ENCODE measurements around the gene PPOX. TPM values are rescaled to one million over a fixed set of nuclear protein-coding genes. Genes with fewer than 3 reads are reported as not detected.

PPOX gene
- total RNA-seq, 1 experiment from 2014 or later: 24.2 TPM

DNA sequence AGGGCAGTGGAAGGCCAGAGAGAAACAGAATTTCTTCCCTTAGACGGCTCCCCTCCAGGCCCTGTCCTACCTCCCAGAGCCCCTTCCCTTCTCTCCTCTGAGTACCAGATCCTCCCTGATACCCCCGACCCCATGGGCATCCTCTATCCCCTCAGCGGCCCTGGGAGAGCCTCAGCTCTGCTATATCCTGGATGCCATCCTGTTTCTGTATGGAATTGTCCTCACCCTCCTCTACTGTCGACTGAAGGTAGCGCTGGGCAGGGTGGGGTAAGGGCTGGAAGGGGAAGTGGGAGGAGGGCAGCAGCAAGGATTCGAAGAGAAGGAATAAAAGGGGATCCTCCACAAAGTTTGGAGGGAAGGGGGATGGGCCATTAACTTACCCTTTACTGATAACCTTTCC is 51.6 kb downstream of the PPOX start:
- DNase-seq (ENCODE audit: low read depth, low spot score): no peak
- no peak for ATAC-seq
- Histone ChIP-seq H4K20me1 (ENCODE audit: insufficient read depth) (no peaks in the 10 kb centered on the region), H2AFZ (ENCODE audit: low read depth, low read length, poor library complexity, severe bottlenecking) (no peak overlapping the region), H3K27ac (ENCODE audit: low read depth, low read length) (no peak overlapping the region), H3K9ac (ENCODE audit: low read length) (no peak overlapping the region), H3K79me2 (ENCODE audit: insufficient read depth, low read length) (no peaks in the 10 kb centered on the region), H3K4me3 (replicated peaks in 1 of 2; ENCODE audit: low read depth in 1 of 2, low read length in 2 of 2) (no peak overlapping the region), H3K4me1 (ENCODE audit: control insufficient read depth in 1 of 2, insufficient read depth in 2 of 2, low read length in 2 of 2) (no peaks in the 10 kb centered on the region), H3K27me3 (ENCODE audit: insufficient read depth, low read length) (no peaks in the 10 kb centered on the region), H3K9me3 (ENCODE audit: control insufficient read depth in 1 of 2, insufficient read depth in 1 of 2, low read depth in 1 of 2, low read length in 2 of 2) (no peaks in the 10 kb centered on the region), H3K36me3 (ENCODE audit: control insufficient read depth in 1 of 2, insufficient read depth in 2 of 2, low read length in 2 of 2) (peaks cover 17% of the 10 kb centered on the region in 2 experiments; a peak in 3 of 4 replicates), H3K9me2 (ENCODE audit: insufficient read depth) (0 out of 2 replicates have a peak, but pooled peaks cover 3% of the 10 kb centered on the region), H3K4me2 (ENCODE audit: low read length) (no peak overlapping the region)
- BruUV-seq (replicated peaks): no TSS peak
- intact Hi-C loops (cut with micrococcal nuclease): no loop called here
- ChIA-PET RAD21 (ENCODE audit: low non-redundant PET in 1 of 2, low total read pairs in 2 of 2, uncharacterized antibody in 2 of 2, unreplicated experiment in 2 of 2) (no interaction called here), CTCF (interaction anchor here (2.6 kb wide), 1 partner anchor 8 kb away, joined by 9 read pairs; the partner anchor contains the start of gene TOMM40L), POLR2A (no interaction called here)
- TF ChIP-seq SP1 (IDR thresholded peaks at IDR 0.05; ENCODE audit: low read depth) (no peak), EGR1 (IDR thresholded peaks at IDR 0.05; ENCODE audit: low read depth) (no peak), FOSL1 (IDR thresholded peaks at IDR 0.05; ENCODE audit: low read depth) (no peak), JUND (IDR thresholded peaks at IDR 0.05) (no peak), MAX (IDR thresholded peaks at IDR 0.05) (no peak), SIN3A (IDR thresholded peaks at IDR 0.05; ENCODE audit: low read depth) (no peak), TCF7L2 (IDR thresholded peaks at IDR 0.05; ENCODE audit: borderline replicate concordance, extremely low read depth, insufficient read depth, insufficient read length) (no peak), CEBPB (IDR thresholded peaks at IDR 0.05; ENCODE audit: low read depth) (no peak)

DNA sequence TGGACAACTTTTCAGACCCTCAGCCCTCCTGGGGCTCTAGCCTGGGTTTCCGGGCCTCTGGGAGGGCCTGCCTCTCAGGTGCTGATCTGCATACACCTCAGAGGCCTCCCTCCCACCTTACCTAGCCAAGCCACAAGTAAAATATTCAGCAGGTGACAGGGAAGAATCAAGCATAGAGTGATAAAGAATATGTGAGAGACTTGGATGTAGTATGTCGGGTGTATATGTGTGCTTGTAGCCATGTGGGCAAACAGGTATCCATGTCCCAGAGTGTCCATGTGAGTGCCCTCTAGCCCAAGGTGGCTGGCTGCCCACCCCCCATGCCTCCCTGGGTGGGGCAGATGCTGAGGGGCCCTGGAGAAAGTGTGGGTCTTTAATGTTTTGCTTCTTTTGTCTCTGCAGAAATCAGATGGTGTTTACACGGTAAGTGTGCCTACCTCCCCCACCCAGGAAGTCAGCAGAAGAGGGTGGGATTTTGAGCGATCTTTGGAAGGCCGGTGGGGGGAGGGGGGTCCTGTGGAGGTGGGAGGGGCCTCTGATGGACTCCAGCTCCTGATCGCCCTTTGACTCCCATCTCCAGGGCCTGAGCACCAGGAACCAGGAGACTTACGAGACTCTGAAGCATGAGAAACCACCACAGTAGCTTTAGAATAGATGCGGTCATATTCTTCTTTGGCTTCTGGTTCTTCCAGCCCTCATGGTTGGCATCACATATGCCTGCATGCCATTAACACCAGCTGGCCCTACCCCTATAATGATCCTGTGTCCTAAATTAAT is 52.3 kb downstream of the PPOX start:
- Histone ChIP-seq H4K20me1 (ENCODE audit: insufficient read depth) (no peaks in the 10 kb centered on the region), H3K9me2 (ENCODE audit: insufficient read depth) (0 out of 2 replicates have a peak, but pooled peaks cover 3% of the 10 kb centered on the region), H3K36me3 (ENCODE audit: control insufficient read depth in 1 of 2, insufficient read depth in 2 of 2, low read length in 2 of 2) (peaks cover 10 to 12% of the 10 kb centered on the region in 2 experiments; a peak in 3 of 4 replicates), H3K4me3 (replicated peaks in 1 of 2; ENCODE audit: low read depth in 1 of 2, low read length in 2 of 2) (no peak overlapping the region), H3K9ac (ENCODE audit: low read length) (no peak overlapping the region), H3K27me3 (ENCODE audit: insufficient read depth, low read length) (no peaks in the 10 kb centered on the region), H2AFZ (ENCODE audit: low read depth, low read length, poor library complexity, severe bottlenecking) (no peak overlapping the region), H3K27ac (ENCODE audit: low read depth, low read length) (no peak overlapping the region), H3K4me1 (ENCODE audit: control insufficient read depth in 1 of 2, insufficient read depth in 2 of 2, low read length in 2 of 2) (no peaks in the 10 kb centered on the region), H3K79me2 (ENCODE audit: insufficient read depth, low read length) (no peaks in the 10 kb centered on the region), H3K4me2 (ENCODE audit: low read length) (no peak overlapping the region), H3K9me3 (ENCODE audit: control insufficient read depth in 1 of 2, insufficient read depth in 1 of 2, low read depth in 1 of 2, low read length in 2 of 2) (no peaks in the 10 kb centered on the region)
- DNase-seq (ENCODE audit: low read depth, low spot score): no peak
- ChIA-PET POLR2A (no interaction called here), CTCF (no interaction called here), RAD21 (ENCODE audit: low non-redundant PET in 1 of 2, low total read pairs in 2 of 2, uncharacterized antibody in 2 of 2, unreplicated experiment in 2 of 2) (no interaction called here)
- TF ChIP-seq POLR2AphosphoS5 (IDR thresholded peaks at IDR 0.05; ENCODE audit: low read depth, low read length): no peak
- no peak for TF ChIP-seq EZH2 (IDR thresholded peaks at IDR 0.05)
- no peak for TF ChIP-seq EZH2phosphoT487 (IDR thresholded peaks at IDR 0.05; ENCODE audit: borderline replicate concordance)
- BruUV-seq (replicated peaks): no TSS peak
- intact Hi-C loops (cut with micrococcal nuclease): no loop called here
- no peak for ATAC-seq
